ENCODE measurements around the gene NFATC2.
A peak's percentile ranks its signal among the peaks of the same experiment; 100 is the strongest.

NFATC2 gene

DNA sequence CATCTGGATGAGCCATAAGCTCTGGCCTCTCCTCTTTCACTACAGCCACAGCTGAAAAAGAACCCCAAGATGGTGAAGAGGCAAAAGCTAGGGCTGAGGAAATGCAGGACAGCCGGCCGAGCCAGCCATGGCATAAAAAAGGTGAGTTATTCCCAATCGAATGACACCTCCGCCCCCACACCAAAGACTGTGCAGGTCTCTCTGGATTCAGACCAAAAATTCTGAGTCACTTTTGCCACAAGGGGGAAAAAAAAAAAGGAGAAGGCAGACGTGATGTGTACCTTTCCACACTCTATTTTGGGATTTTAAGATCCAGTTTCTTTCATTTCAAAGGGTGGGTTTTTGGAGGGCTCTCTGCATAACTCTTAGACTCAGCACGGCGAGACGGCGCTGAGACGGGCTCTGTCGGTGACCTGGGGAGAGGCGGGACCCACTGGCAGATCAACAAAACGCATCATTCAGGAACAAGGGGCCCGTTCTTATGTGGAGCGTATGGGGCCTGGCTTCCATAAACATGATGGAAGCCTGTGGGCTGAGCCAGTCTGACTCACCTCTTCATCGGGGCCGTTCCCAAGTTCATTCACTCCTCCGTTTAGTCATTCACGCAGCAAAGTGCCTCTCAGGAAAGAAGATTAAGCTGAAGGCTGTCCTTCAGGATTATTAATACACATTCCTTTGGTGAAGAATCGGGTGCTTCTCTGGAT is 54.8 kb downstream of the NFATC2 start:
- H3K4me3 ChIP-seq (ENCODE audit: low read depth, low read length): peak overlapping the region; percentile 4
- ChIA-PET POLR2A (no interaction called here), CTCF (interaction anchor here (0.6 to 1.5 kb wide), 3 partner anchors 16 to 101 kb away, joined by 3 to 6 read pairs (median 3); no protein-coding TSS in a partner anchor)
- H3K27ac ChIP-seq (ENCODE audit: extremely low read depth, low read depth, low read length): peak overlapping the region; percentile 24; the same call in 1 of the 2 replicates
- H3K9me3 ChIP-seq (ENCODE audit: control insufficient read depth, insufficient read depth, low read depth, low read length): no peaks in the 10 kb centered on the region
- H3K4me1 ChIP-seq (ENCODE audit: control insufficient read depth, insufficient read depth, low read length): peaks cover 6% of the 10 kb centered on the region
- no peaks in the 10 kb centered on the region for H3K36me3 ChIP-seq (ENCODE audit: control insufficient read depth in 2 of 2, insufficient read depth in 1 of 2, low read length in 2 of 2)
- TF ChIP-seq ZNF114 (tag by site-specific recombination; IDR thresholded peaks at IDR 0.05) (no peak), ZBTB7A (tag by site-specific recombination; IDR thresholded peaks at IDR 0.05; ENCODE audit: low read depth) (no peak), ZNF416 (tag by site-specific recombination; IDR thresholded peaks at IDR 0.05) (no peak), ZBTB8A (tag by site-specific recombination; IDR thresholded peaks at IDR 0.05) (no peak), ZNF660 (tag by site-specific recombination; IDR thresholded peaks at IDR 0.05) (no peak), ZNF423 (tag by site-specific recombination; IDR thresholded peaks at IDR 0.05) (no peak), ZBTB20 (tag by site-specific recombination; IDR thresholded peaks at IDR 0.05) (peak; percentile 97), GLIS1 (tag by site-specific recombination; IDR thresholded peaks at IDR 0.05) (no peak), ZNF211 (tag by site-specific recombination; IDR thresholded peaks at IDR 0.05; ENCODE audit: low read depth) (no peak), HOXC10 (CRISPR knock-in tag; IDR thresholded peaks at IDR 0.05) (no peak), ZNF707 (tag by site-specific recombination; IDR thresholded peaks at IDR 0.05) (no peak), ZNF621 (tag by site-specific recombination; IDR thresholded peaks at IDR 0.05) (no peak), ZNF600 (tag by site-specific recombination; IDR thresholded peaks at IDR 0.05) (peak; percentile 94), ZBTB1 (tag by site-specific recombination; IDR thresholded peaks at IDR 0.05) (no peak), ZNF302 (tag by site-specific recombination; IDR thresholded peaks at IDR 0.05; ENCODE audit: low read depth) (no peak), ZNF350 (tag by site-specific recombination; IDR thresholded peaks at IDR 0.05) (no peak), ZNF560 (tag by site-specific recombination; IDR thresholded peaks at IDR 0.05; ENCODE audit: borderline replicate concordance) (no peak), MYNN (tag by site-specific recombination; IDR thresholded peaks at IDR 0.05; ENCODE audit: borderline replicate concordance) (no peak), ZNF776 (tag by site-specific recombination; IDR thresholded peaks at IDR 0.05; ENCODE audit: borderline replicate concordance) (no peak), MEIS1 (CRISPR knock-in tag; IDR thresholded peaks at IDR 0.05; ENCODE audit: borderline replicate concordance) (no peak), GLI2 (tag by site-specific recombination; IDR thresholded peaks at IDR 0.05; ENCODE audit: borderline replicate concordance, low read depth) (no peak), ZNF324 (tag by site-specific recombination; IDR thresholded peaks at IDR 0.05) (no peak), ZNF404 (tag by site-specific recombination; IDR thresholded peaks at IDR 0.05) (no peak), ZFP69B (tag by site-specific recombination; IDR thresholded peaks at IDR 0.05) (peak; percentile 96), ZNF571 (tag by site-specific recombination; IDR thresholded peaks at IDR 0.05) (no peak)
- TF ChIP-seq, protein P1, sequence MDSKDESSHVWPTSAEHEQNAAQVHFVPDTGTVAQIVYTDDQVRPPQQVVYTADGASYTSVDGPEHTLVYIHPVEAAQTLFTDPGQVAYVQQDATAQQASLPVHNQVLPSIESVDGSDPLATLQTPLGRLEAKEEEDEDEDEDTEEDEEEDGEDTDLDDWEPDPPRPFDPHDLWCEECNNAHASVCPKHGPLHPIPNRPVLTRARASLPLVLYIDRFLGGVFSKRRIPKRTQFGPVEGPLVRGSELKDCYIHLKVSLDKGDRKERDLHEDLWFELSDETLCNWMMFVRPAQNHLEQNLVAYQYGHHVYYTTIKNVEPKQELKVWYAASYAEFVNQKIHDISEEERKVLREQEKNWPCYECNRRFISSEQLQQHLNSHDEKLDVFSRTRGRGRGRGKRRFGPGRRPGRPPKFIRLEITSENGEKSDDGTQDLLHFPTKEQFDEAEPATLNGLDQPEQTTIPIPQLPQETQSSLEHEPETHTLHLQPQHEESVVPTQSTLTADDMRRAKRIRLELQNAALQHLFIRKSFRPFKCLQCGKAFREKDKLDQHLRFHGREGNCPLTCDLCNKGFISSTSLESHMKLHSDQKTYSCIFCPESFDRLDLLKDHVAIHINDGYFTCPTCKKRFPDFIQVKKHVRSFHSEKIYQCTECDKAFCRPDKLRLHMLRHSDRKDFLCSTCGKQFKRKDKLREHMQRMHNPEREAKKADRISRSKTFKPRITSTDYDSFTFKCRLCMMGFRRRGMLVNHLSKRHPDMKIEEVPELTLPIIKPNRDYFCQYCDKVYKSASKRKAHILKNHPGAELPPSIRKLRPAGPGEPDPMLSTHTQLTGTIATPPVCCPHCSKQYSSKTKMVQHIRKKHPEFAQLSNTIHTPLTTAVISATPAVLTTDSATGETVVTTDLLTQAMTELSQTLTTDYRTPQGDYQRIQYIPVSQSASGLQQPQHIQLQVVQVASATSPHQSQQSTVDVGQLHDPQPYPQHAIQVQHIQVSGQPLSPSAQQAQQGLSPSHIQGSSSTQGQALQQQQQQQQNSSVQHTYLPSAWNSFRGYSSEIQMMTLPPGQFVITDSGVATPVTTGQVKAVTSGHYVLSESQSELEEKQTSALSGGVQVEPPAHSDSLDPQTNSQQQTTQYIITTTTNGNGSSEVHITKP (tag by site-specific recombination; IDR thresholded peaks at IDR 0.05): peak; percentile 29; the same call in 1 of the 2 replicates
- TF ChIP-seq, protein P2, sequence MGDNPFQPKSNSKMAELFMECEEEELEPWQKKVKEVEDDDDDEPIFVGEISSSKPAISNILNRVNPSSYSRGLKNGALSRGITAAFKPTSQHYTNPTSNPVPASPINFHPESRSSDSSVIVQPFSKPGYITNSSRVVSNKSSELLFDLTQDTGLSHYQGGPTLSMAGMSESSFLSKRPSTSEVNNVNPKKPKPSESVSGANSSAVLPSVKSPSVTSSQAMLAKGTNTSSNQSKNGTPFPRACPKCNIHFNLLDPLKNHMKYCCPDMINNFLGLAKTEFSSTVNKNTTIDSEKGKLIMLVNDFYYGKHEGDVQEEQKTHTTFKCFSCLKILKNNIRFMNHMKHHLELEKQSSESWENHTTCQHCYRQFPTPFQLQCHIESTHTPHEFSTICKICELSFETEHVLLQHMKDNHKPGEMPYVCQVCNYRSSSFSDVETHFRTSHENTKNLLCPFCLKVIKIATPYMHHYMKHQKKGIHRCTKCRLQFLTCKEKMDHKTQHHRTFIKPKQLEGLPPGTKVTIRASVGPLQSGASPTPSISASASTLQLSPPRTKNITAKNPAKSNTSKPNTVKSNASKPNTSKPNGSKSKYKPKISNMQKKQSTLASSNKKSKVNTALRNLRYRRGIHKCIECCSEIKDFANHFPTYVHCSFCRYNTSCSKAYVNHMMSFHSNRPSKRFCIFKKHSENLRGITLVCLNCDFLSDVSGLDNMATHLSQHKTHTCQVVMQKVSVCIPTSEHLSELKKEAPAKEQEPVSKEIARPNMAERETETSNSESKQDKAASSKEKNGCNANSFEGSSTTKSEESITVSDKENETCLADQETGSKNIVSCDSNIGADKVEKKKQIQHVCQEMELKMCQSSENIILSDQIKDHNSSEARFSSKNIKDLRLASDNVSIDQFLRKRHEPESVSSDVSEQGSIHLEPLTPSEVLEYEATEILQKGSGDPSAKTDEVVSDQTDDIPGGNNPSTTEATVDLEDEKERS (tag by site-specific recombination; IDR thresholded peaks at IDR 0.05): no peak
- TF ChIP-seq, protein P3, sequence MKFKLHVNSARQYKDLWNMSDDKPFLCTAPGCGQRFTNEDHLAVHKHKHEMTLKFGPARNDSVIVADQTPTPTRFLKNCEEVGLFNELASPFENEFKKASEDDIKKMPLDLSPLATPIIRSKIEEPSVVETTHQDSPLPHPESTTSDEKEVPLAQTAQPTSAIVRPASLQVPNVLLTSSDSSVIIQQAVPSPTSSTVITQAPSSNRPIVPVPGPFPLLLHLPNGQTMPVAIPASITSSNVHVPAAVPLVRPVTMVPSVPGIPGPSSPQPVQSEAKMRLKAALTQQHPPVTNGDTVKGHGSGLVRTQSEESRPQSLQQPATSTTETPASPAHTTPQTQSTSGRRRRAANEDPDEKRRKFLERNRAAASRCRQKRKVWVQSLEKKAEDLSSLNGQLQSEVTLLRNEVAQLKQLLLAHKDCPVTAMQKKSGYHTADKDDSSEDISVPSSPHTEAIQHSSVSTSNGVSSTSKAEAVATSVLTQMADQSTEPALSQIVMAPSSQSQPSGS (tag by site-specific recombination; IDR thresholded peaks at IDR 0.05; ENCODE audit: low read depth): no peak
- TF ChIP-seq, protein P4, sequence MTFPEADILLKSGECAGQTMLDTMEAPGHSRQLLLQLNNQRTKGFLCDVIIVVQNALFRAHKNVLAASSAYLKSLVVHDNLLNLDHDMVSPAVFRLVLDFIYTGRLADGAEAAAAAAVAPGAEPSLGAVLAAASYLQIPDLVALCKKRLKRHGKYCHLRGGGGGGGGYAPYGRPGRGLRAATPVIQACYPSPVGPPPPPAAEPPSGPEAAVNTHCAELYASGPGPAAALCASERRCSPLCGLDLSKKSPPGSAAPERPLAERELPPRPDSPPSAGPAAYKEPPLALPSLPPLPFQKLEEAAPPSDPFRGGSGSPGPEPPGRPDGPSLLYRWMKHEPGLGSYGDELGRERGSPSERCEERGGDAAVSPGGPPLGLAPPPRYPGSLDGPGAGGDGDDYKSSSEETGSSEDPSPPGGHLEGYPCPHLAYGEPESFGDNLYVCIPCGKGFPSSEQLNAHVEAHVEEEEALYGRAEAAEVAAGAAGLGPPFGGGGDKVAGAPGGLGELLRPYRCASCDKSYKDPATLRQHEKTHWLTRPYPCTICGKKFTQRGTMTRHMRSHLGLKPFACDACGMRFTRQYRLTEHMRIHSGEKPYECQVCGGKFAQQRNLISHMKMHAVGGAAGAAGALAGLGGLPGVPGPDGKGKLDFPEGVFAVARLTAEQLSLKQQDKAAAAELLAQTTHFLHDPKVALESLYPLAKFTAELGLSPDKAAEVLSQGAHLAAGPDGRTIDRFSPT (tag by site-specific recombination; IDR thresholded peaks at IDR 0.05): no peak

Data from HEK293 (cell line).